HG02973 (cell line): Measurements from ENCODE around the gene QRFP.
"Not testable (repeated sequence)": the region's sequence is repeated elsewhere in the genome, so short reads cannot be mapped to it uniquely, and the experiment has no call there.

Experiments used
- ATAC-seq: cut with Tn5 transposase; IDR thresholded peaks from one replicate; pipeline ENCODE4 v1.9.1; 2021; ENCODE audit warnings: moderate library complexity; ENCODE audit not compliant: unreplicated experiment

The QRFP gene

GRCh38 chr9:130920233-130920632 lies 23.6 kb upstream of the QRFP start:
- no peak for ATAC-seq

- ATAC-seq: no peak
Measured at GRCh38 chr9:130919559-130920145, 23.0 kb upstream of the QRFP start.

GRCh38 chr9:130918826-130919558 lies 22.4 kb upstream of the QRFP start:
- ATAC-seq: no peak

GRCh38 chr9:130918101-130918825 lies 21.7 kb upstream of the QRFP start:
- ATAC-seq: no peak

GRCh38 chr9:130917168-130917960 lies 20.8 kb upstream of the QRFP start:
- ATAC-seq: no peak

- no peak for ATAC-seq
Measured at GRCh38 chr9:130915096-130915447, 18.5 kb upstream of the QRFP start.

GRCh38 chr9:130914417-130915095 lies 17.9 kb upstream of the QRFP start:
- no peak for ATAC-seq

GRCh38 chr9:130913599-130914416 lies 17.2 kb upstream of the QRFP start:
- ATAC-seq: no peak

- no peak for ATAC-seq
Measured at GRCh38 chr9:130912932-130913598, 16.5 kb upstream of the QRFP start.

GRCh38 chr9:130911254-130912049 lies 14.8 kb upstream of the QRFP start:
- no peak for ATAC-seq

- ATAC-seq: not testable (repeated sequence)
Measured at GRCh38 chr9:130910670-130911069, 14.1 kb upstream of the QRFP start.

GRCh38 chr9:130910041-130910440 lies 13.4 kb upstream of the QRFP start:
- ATAC-seq: not testable (repeated sequence)

GRCh38 chr9:130908878-130909355 lies 12.3 kb upstream of the QRFP start:
- ATAC-seq: no peak

GRCh38 chr9:130908146-130908877 lies 11.7 kb upstream of the QRFP start:
- ATAC-seq: no peak

GRCh38 chr9:130906735-130907416 lies 10.3 kb upstream of the QRFP start:
- ATAC-seq: no peak

- no peak for ATAC-seq
Measured at GRCh38 chr9:130905902-130906734, 9.5 kb upstream of the QRFP start.
